ENCODE measurements around the gene VIL1. TPM values are rescaled to one million over a fixed set of nuclear protein-coding genes. Genes with fewer than 3 reads are reported as not detected.

The VIL1 gene
- total and polyA plus RNA-seq, 9 of the 15 experiments (the other 6 are each of a cell fraction or from before 2014, with no cell fraction given) = 0.51 to 2.7 (median 1.2) TPM

- TF ChIP-seq SP2 (IDR thresholded peaks at IDR 0.05; ENCODE audit: extremely low read depth, low read depth, low read length, poor library complexity, severe bottlenecking) = no peak
- no peak for TF ChIP-seq NCOA4 (IDR thresholded peaks at IDR 0.05; ENCODE audit: partially characterized antibody)
- TF ChIP-seq ZNF780A (CRISPR knock-in tag; IDR thresholded peaks at IDR 0.05) = no peak
- TF ChIP-seq YY1 (IDR thresholded peaks at IDR 0.05; ENCODE audit: borderline replicate concordance in 1 of 3, control insufficient read depth in 1 of 3, extremely low read depth in 1 of 3, insufficient read depth in 3 of 3, insufficient read length in 1 of 3, insufficient replicate concordance in 2 of 3, low read depth in 1 of 3, low read length in 2 of 3) = no peak
- TF ChIP-seq, protein P1, sequence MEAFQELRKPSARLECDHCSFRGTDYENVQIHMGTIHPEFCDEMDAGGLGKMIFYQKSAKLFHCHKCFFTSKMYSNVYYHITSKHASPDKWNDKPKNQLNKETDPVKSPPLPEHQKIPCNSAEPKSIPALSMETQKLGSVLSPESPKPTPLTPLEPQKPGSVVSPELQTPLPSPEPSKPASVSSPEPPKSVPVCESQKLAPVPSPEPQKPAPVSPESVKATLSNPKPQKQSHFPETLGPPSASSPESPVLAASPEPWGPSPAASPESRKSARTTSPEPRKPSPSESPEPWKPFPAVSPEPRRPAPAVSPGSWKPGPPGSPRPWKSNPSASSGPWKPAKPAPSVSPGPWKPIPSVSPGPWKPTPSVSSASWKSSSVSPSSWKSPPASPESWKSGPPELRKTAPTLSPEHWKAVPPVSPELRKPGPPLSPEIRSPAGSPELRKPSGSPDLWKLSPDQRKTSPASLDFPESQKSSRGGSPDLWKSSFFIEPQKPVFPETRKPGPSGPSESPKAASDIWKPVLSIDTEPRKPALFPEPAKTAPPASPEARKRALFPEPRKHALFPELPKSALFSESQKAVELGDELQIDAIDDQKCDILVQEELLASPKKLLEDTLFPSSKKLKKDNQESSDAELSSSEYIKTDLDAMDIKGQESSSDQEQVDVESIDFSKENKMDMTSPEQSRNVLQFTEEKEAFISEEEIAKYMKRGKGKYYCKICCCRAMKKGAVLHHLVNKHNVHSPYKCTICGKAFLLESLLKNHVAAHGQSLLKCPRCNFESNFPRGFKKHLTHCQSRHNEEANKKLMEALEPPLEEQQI (IDR thresholded peaks at IDR 0.05) = no peak
- no peak for TF ChIP-seq E2F1 (CRISPR knock-in tag; IDR thresholded peaks at IDR 0.05)
- TF ChIP-seq JUND (IDR thresholded peaks at IDR 0.05; ENCODE audit: borderline replicate concordance, low read depth, low read length) = peak; percentile 96
- peak; percentile 95; the same call in 2 of the 3 replicates for TF ChIP-seq JUND (tag; IDR thresholded peaks at IDR 0.05; ENCODE audit: borderline replicate concordance, low read depth, low read length)
- no peak for TF ChIP-seq TFAM (CRISPR knock-in tag; conservative IDR thresholded peaks at IDR 0.05)
- no peak for TF ChIP-seq ZNF384 (IDR thresholded peaks at IDR 0.05; ENCODE audit: low read depth, low read length)
- TF ChIP-seq POLR2G (IDR thresholded peaks at IDR 0.05; ENCODE audit: low read depth, low read length) = no peak
- TF ChIP-seq TRIM25 (IDR thresholded peaks at IDR 0.05; ENCODE audit: borderline replicate concordance) = no peak
- TF ChIP-seq SREBF2 (CRISPR knock-in tag; IDR thresholded peaks at IDR 0.05) = no peak
- TF ChIP-seq, protein P2, sequence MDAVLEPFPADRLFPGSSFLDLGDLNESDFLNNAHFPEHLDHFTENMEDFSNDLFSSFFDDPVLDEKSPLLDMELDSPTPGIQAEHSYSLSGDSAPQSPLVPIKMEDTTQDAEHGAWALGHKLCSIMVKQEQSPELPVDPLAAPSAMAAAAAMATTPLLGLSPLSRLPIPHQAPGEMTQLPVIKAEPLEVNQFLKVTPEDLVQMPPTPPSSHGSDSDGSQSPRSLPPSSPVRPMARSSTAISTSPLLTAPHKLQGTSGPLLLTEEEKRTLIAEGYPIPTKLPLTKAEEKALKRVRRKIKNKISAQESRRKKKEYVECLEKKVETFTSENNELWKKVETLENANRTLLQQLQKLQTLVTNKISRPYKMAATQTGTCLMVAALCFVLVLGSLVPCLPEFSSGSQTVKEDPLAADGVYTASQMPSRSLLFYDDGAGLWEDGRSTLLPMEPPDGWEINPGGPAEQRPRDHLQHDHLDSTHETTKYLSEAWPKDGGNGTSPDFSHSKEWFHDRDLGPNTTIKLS (IDR thresholded peaks at IDR 0.05; ENCODE audit: borderline replicate concordance, low read depth) = no peak
- TF ChIP-seq MXI1 (IDR thresholded peaks at IDR 0.05; ENCODE audit: low read depth, low read length) = no peak
- TF ChIP-seq ZNF512 (tag; IDR thresholded peaks at IDR 0.05) = no peak
- TF ChIP-seq PURB (CRISPR knock-in tag; IDR thresholded peaks at IDR 0.05; ENCODE audit: low read depth) = no peak
- no peak for TF ChIP-seq NCOA6 (IDR thresholded peaks at IDR 0.05)
These were observed 3.6 kb downstream of the VIL1 start (continued) for GRCh38 chr2:218422403-218423086.

All from K562 (cell line).